Middle frontal gyrus (tissue), 1 donor: ENCODE results near the gene TRIM17.

Experiments used
- DNase-seq: peaks from one replicate; pipeline ENCODE4 v3.0.0-alpha.2; 2015; ENCODE audit warnings: low spot score; ENCODE audit errors: extremely low spot score

Gene TRIM17, protein sequence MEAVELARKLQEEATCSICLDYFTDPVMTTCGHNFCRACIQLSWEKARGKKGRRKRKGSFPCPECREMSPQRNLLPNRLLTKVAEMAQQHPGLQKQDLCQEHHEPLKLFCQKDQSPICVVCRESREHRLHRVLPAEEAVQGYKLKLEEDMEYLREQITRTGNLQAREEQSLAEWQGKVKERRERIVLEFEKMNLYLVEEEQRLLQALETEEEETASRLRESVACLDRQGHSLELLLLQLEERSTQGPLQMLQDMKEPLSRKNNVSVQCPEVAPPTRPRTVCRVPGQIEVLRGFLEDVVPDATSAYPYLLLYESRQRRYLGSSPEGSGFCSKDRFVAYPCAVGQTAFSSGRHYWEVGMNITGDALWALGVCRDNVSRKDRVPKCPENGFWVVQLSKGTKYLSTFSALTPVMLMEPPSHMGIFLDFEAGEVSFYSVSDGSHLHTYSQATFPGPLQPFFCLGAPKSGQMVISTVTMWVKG

DNA sequence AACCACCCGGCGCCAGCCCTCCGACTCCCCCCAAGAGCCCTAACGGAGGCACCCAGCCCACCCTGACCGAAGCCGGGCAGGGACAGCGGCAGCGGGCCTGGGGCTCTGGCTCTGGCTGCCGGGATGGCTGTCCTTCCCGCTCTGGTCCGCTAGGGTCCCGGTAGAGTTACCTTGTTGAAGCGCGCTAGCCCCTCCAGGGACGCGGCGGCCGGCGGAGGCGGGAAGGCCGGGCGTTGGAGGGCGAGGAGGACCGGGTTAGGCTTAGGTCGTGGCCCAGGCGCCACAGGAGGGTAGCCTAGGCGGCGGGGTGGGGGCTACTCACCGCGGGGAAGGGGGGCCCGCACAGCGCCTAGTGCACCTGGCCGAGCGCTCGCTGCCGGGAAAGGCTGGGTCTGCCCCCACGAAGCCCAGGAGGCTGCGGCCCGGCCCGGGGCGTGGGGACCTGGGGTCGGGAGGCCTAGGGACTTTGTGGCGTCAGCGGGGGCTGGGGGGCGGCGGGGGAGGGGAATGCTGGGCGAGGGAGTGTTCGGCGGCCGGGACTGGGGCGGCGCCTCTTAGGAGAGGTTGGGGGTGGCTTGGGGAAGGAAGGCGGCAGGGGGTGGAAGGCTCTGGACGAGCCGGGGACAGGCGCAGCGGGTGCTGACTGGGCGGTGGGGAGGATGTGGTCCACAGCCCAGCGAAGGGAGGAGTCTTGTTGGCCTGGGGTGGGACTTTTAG, at the start of gene TRIM17:
TSS of gene TRIM17 (minus strand) at position 645 of the 717 bp plus-strand sequence. CDS start 1,789 bp downstream, outside the sequence.
- no peak for DNase-seq

DNA sequence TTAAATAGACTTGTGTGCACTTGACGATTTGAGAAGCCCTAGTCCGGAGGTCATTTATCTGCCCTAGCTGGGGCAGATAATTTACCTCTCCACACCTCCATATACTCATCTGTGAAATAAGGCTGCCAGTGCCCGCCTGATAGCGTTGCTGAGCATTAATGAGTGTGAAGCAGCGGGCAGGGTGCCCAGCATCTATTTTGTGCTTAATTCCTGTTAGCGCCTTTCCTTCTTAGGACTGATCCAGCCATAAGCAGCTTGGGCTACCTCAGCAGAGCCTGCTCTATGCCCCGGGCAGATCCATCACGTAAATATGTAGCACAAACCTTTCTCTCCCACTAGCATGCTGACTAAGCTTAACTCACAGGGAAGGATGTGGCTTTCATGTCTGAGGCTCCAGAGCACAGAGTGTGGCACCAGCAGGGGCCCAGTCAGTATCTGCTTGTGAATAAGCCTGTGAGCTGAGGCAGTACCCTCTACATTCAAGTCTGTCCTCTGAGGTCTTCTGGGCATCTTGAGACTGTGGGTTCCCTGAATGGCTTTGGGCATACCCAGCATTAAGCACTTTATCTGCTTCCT, 49.0 kb upstream of the TRIM17 start:
- no peak for DNase-seq

DNA sequence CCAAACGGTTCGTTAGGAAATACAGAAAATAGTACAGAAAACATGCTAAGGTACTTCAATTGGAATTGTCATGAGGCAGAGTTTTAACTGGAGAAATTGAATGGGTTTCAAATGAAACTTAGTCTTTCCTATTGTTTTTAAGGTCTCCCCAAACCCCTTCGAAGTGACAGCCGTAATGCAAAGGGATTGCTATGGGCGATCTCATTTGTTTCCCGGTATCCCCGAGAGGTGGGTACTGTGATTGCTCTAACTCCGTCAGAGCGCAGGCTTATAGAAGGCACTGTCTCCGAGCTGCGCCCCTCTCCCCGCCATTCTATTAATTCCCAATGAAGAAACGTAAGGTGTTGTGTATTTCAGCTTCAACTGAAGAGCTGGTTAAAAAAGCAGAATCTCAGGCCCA, 48.5 kb upstream of the TRIM17 start:
- no peak for DNase-seq

GRCh38 chr1:228464487-228464983, 47.9 kb upstream of the TRIM17 start:
- DNase-seq = peak; percentile 67

- no peak for DNase-seq
Observed at GRCh38 chr1:228463559-228464455, 47.1 kb upstream of the TRIM17 start.

DNA sequence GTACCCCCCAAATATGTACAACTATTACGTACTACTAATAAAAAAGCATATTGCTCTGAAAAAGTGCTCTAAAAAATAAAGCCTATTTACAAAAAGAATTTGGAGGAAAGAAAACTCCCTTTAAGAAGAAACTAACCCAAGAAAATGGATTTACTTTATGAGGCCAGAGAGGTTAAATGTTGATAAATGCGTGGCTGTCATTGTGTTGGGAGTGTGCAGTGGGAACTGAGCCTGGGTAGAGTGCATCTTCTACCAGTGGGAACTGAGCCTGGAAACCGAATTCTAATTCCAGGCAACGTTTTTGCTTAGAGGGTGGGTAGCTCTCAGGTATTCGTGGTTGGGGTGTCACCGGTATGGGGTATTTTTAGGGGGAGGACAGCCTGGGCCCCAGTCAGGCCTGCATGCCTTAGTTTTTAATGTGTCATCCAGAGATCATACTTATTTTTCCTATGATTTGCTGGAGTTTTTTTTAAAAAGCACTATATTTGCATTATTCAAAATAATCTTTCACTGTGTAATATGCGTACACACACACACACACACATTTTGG, 46.4 kb upstream of the TRIM17 start:
- DNase-seq = no peak

DNA sequence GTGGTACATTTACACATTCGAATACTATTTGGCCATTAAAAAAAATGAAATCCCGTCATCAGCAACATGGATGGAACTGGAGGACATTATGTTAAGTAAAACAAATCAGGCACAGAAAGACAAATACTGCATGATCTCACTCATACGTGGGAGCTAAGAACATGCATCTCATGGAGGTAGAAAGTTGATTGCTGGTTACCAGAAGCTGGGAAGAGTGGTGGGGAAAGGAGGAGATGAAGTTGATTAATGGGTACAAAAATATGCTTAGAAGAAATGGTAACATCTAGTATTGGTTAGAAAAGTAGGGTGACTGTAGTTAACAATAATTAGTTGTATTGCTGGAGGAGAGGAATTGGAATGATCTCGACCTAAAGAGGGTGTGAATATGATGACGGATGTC, 45.9 kb upstream of the TRIM17 start:
- no peak for DNase-seq

GRCh38 chr1:228460821-228461220, 44.2 kb upstream of the TRIM17 start:
- no peak for DNase-seq

DNA sequence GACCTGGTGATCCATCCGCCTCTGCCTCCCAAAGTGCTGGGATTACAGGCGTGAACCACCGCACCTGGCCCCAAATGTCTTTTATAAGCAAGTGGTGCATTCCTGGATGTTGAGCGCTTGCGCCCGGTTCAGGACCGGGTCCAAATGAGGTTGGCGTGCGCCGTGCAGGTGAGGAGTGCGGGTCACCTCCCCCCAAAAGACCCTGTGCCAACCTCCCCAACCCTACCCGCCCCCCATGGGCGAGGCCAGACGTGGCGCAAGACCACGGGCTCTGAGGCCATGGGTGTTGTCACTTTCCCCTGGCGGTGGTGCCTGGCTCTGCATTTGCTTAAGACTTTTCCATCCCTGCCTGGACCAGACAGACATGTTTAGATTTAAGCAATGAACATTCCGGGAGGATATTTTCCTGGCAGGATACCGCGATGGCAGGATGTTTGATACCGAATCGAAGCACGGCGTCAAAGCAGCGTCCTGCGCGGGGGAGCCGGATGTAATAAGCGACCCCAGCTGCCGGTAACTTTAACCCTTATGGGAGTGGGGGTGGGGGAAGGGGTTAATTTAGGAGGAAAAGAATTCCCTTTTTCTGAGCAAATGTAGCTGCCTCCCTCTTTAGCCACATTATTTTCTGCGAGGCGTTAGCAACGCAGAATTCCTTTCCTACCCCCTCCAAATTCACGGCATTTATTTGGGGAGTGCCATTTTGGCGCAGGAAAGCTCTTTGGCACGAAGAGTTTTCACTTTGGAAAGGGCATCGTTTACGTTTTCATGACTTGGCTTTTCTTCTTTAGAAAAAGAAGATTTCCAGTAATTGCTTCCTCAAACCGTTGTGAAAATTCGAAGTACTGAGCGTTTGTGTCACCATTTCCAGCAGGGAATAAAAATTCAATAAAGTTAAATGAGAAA, 42.7 kb upstream of the TRIM17 start:
- no peak for DNase-seq

- DNase-seq = peak; percentile 93
Observed at GRCh38 chr1:228457396-228458176, 40.9 kb upstream of the TRIM17 start.

DNA sequence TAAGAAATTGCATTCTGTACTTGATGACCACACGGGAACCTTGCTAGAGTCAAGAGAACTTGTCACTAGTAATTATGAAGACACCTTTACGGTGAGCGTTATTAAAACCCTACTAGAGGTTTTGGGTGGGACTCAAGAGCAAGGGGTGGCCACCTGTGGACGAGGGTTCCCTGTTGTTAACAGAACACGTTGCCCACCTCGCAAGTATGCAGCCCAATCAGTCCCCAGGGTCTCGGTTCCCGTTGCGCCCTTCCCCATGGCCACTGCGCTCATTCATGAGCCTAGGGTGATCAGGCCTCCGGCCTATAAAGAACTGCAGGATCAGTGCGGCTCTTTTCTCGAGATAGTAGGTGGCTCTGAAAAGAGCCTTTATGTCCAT, 40.3 kb upstream of the TRIM17 start:
- DNase-seq = no peak

GRCh38 chr1:228456252-228457016, 39.8 kb upstream of the TRIM17 start:
- no peak for DNase-seq

GRCh38 chr1:228455715-228456114, 39.1 kb upstream of the TRIM17 start:
- no peak for DNase-seq

GRCh38 chr1:228454238-228454637, 37.6 kb upstream of the TRIM17 start:
- no peak for DNase-seq

DNA sequence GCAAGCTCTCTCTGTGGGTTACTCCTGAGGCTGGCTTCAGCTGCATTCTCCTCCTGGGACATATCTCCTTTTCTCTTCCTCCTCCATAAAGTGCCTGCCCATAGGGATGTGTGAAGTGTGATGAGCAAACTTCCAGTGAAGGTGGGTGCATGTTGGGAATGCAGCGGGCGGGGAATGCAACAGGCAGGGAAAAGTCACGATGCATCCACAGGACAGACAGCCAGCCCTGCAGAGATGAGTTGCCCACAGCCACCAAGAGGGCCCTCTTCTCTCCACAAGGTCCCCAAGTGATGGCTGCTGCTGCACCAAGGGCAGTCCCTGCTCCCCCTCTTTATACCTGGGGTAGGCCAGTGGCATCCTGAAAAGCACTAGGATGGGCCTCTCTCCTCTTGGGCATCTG, 37.0 kb upstream of the TRIM17 start:
- DNase-seq = no peak

DNA sequence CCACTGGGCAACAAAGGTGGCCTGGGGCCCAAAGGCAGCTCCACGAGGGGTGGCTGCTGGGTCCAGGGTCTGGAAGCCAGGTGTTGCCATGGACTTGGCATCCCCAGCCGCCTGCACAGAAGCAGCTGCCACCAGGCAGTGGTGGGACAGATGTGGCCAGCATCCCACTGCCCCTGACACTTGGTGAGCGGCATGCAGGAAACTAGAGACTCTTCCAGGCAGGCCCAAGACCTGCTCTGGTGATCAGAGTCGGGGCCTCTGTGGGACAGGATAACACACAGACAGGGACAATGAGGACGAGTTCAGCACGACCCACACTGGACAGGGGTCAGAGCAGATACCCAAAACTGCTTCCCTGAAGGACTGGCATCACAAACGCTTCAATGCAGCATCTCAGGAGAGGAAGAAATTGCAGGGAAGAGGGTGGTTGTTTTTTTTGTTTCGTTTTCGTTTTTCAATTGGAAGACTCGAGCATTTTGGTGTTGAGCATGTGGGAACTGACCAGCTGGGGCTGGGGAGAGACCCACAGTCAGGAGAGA, 36.4 kb upstream of the TRIM17 start:
- no peak for DNase-seq

DNA sequence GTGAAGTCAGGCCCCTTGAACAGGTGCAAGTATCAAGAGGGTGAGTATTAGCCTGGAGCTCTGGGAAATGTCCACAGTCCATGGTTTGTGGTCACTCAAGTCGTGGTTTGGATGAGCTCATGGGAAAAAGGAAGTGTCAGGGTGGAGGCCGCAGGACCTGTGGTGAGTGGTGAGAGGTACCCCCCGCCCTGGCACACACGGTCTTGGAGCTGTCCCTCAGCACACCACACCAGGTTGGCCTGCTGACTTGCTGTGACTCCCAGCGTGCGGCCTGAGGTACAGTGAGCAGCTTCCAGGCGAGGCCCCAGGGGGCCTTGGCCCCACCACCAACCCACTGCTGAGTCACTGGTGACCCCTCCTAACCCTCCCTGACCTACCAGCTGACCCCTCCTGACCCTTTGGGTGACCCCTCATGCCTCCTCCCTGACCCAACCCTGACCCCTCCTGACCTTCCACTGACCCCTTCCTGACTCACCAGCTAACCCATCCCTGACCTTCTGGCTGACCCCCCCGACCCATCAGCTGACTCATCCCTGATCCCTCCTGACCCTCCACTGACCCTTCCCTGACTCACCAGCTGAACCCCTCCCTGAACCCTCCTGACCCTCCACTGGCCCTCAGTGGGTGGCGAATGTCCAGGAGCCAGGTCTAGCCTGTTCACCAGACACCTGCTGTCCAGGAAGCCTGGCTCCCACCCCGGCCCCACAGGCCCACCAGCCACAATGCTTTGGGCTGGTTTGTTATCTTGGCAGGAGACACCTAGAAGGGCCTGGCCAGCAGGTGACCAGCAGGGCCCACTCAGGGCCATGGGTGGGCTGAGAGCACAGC, 35.7 kb upstream of the TRIM17 start:
- no peak for DNase-seq
